HG02870 (cell line): ENCODE data around the gene KCNH2.
"Not testable (repeated sequence)": the region's sequence is repeated elsewhere in the genome, so short reads cannot be mapped to it uniquely, and the experiment has no call there.

Experiments used
- ATAC-seq: cut with Tn5 transposase; IDR thresholded peaks from one replicate; pipeline ENCODE4 v1.9.1; 2021; ENCODE audit warnings: mild to moderate bottlenecking, moderate library complexity; ENCODE audit not compliant: unreplicated experiment

KCNH2 gene

GRCh38 chr7:150978126-150978789 lies at the start of gene KCNH2:
TSS of gene KCNH2 (minus strand) at chr7:150978321. CDS start at chr7:150977913, 408 bp downstream.
- no peak for ATAC-seq

DNA sequence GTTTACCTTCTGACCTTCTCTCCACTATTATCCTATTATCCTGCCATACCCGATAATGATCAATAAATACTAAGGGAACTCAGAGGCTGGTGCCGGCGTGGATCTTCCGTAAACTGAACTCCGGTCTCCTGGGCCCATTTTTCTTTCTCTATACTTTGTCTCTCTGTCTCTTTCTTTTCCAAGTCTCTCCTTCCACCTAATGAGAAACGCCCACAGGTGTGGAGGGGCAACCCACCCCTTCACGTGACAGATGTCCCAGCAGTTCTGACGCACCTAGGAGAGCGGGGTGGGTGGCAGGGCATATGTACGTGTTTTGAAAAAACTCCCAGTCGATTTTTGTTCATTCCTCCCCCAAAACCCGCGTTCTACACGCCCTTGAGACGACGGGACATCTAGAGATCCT lies 49.6 kb upstream of the KCNH2 start:
- ATAC-seq = peak; percentile 1

DNA sequence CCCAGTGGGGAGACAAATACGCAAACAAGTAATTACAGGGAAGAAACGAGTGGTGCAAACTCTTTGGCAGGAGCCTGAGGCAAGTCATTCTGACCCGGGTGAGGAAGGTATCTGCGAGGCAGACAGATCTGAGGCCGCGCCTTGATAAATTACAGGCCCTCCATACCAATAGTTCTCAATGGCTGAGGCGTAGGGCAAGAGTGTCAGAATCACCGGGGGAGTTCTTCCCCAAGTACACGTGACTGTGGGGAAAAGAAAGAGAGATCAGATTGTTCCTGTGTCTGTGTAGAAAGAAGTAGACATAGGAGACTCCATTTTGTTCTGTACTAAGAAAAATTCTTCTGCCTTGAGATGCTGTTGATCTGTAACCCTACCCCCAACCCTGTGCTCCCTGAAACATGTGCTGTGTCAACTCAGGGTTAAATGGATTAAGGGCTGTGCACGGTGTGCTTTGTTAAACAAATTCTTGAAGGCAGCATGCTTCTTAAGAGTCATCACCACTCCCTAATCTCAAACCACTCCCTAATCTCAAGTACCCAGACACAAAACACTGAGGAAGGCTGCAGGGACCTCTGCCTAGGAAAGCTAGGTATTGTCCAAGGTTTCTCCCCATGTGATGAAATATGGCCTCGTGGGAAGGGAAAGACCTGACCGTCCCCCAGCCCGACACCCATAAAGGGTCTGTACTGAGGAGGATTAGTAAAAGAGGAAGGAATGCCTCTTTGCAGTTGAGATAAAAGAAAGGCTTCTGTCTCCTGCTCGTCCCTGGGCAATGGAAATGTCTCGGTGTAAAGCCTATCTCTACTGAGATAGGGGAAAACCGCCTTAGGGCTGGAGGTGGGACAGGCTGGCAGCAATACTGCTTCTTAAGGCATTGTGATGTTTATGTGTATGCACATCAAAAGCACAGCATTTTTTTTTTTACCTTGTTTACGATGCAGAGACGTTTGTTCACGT lies 48.9 kb upstream of the KCNH2 start:
- not testable (repeated sequence) for ATAC-seq

DNA sequence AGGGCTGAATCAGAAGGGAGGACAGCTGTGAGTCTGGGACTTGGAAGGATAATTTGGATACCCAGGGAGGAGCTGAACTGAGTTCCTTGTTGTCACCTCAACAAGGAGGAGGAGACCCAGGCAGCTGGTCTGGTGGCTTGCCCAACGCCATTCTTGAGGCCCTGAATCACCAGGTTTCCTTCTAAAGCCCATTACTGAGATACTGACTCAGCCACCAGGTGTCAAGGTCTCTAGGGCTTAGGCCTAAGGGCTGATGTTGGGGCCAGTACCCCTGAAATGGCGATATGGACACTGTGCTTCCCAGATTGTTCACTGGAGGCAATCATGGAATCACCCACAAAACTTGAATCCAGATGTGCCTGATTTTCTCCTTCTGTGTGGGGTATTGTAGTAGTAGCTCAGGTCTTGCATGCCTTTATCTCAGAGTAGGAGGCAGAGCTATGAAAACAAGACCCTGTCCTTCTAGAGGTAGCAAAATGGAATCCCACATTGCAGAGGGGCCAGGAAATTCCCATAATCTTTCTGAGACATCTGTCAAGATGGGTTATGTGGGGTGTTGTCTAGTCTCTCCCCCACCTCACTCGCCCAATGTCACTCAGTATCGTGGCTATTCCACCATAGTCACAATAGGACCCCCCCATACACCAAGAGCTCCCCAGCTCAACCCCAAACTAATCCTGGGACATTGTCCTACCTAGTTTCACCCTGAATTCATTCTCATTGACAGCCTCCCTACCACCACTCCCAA lies 48.0 kb upstream of the KCNH2 start:
- no peak for ATAC-seq

DNA sequence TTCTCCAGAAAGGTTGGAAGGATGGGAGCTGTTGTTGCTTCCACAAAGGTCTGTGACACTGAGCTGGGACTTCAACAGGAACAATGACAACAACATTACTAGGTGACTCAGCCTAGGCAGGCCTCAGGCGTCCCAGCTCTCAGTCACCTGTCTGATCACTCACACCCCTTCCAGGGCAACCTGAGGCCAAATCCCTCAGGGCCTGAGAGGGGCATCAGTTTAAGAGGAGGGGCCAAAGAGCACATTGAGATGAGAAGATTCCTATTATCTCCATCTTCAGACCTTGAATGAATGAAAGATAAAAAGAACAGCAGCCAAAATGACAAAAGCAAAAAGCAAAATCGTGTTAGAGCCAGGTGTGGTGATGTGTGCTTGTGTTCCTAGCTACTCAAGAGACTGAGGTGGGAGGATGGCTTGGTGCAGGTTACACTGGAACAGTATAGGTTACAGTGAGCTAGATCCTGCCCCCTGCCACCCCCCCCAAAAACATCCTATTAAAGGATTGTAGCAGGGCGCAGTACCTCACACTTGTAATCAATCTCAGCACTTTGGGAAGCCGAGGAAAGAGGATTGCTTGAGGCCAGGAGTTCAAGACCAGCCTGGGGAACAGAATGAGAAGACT lies 46.4 kb upstream of the KCNH2 start, which contains the start of gene ATG9B:
Gene ATG9B (minus strand): TSS at position 60 of the 622 bp plus-strand sequence. CDS start 71 bp downstream, outside the sequence.
- ATAC-seq = no peak

DNA sequence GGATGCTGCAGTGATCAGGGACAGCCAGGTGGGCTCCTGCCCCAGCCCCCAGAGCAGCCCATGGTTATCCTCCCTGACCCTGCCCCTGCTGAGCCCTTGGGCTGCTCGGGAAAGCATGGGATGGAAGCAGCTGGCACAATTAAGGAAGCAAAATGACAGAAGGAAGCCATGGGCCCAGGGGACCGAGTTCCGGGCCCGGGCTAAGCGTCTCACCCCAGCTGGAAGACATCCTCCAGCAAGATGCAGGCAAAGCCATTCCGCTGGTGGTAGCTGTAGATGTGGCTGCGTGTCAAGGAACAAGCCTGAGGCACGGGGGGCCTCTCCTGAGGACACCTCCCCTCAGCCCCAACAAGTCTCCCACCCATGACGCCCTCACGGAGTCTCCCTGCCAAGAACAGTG lies 45.1 kb upstream of the KCNH2 start:
- ATAC-seq = no peak

GRCh38 chr7:151020231-151020630 lies 42.1 kb upstream of the KCNH2 start:
- no peak for ATAC-seq

- no peak for ATAC-seq
Observed at GRCh38 chr7:151019130-151019447, 41.0 kb upstream of the KCNH2 start.

GRCh38 chr7:151018421-151019129 lies 40.5 kb upstream of the KCNH2 start:
- no peak for ATAC-seq

DNA sequence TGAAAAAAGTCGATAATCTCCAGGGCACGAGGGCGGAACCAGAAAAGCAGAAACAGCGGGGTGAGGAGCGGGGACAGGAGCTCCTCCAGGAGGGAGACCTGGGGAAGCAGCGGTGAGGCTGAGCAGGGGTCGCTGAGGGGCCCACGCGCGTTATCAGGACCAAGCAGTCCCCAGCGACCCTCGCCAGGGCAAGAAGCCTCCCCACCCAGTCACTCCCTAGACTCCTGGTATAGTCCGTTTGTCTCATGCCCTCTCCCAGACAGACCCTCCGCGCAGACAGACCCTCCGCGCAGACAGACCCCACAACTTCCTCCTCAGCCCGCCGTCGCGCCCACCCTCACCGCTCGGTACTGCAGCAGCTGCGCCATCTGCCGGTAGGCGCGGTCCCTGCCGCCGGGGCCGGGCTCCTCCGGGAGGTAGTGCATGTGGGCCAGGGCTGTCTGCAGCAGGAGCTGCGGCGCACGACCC lies 39.9 kb upstream of the KCNH2 start:
- peak; percentile 42 for ATAC-seq

GRCh38 chr7:151017370-151017952 lies 39.3 kb upstream of the KCNH2 start:
- ATAC-seq = no peak

DNA sequence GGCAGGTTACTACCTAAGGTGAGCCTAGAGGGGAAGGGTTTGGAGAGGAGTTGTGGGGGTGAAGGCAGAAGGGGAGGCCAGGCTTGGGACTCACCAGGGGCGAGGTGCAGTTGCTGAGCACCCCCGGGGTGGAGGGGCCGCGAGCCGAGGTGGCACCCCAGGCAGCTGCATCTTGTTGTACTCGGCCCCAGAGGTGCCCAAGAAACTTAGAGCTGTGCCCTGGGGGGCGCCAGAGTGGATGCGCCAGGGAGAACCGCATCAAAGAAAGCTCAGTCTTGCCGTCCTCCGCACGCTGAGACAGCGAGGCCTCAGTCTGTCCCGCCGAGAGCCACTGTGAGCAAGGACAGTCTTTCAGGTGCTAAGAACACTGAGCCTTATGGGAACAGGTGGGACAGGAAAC lies 38.8 kb upstream of the KCNH2 start:
- no peak for ATAC-seq

DNA sequence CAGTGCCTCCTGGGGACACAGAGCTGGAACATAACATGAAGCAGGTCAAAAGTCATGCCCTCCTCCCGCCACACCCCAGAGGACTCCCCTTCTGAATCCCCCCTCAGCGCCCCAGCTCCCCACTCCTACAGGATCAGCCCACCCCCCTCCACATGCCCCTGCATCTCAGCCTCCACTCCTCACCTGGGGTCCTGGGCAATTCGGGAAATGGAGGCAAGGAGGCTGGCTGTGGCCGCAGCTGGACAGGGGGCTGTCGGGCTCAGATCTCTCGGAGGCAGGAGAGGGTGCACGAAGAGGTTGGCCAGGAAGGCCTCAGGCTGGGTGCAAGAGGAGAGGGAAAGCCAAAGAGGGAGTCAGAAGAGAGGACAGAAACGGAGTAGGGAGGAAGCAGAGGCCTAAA lies 38.4 kb upstream of the KCNH2 start:
- ATAC-seq = no peak

DNA sequence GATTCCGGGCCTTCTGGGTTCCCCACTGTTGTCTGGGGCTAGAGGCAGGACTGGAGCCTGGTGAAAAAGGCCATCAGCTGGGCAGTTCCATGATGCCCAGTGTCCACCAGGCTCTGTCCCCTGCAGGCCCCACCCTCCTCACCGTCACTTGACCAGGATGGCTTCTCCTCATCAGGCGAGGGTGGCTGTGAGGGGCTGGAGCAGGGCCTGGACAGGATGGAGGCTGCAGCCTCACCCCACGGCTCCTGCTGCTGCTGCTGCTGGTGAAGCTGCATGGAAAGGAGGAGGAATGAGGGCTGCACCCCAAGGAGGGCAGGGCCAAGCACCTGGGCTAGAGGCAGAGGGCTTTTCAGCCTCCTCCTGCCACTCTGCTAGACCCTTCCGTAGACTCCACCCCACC lies 37.8 kb upstream of the KCNH2 start:
- ATAC-seq = no peak

DNA sequence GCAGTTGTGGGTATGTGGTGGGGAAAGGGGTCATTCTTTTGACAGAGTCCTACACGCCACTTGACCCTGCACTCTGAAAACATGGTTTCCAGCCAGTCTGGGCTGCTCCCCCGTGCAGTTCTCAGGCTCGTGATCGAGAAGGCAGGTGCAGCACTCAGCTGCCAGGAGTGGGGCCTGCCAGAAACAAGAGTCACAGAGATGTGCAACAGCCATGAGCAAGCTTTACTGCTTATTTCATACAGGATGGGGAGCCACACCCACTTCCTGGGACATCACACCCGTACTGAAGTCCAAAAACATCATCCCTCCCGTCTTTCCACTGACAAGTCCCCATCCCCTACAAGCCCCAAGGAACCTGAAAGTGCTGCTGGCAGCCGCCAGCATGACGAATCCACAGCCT lies 36.8 kb upstream of the KCNH2 start:
- no peak for ATAC-seq

- no peak for ATAC-seq
Observed at GRCh38 chr7:151013733-151014497, 35.8 kb upstream of the KCNH2 start.

DNA sequence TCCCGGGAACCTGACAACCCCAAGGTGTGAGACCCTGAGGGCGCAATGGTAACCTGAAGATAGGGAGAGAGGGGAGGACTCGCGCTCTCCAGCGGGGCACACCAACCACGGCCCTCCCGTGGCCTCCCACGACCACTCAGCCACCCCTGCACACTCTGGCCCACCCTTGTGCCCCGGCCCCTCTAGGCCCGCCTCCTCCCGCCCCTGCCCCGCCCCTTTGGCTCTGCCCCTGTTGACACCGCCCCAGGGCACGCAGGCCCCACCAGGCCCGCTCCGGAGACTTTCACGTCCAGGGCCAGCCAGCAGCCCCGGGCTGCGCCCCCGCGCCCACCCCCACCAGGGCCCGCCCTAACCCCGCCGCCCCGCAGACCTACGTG lies 35.2 kb upstream of the KCNH2 start:
- no peak for ATAC-seq

DNA sequence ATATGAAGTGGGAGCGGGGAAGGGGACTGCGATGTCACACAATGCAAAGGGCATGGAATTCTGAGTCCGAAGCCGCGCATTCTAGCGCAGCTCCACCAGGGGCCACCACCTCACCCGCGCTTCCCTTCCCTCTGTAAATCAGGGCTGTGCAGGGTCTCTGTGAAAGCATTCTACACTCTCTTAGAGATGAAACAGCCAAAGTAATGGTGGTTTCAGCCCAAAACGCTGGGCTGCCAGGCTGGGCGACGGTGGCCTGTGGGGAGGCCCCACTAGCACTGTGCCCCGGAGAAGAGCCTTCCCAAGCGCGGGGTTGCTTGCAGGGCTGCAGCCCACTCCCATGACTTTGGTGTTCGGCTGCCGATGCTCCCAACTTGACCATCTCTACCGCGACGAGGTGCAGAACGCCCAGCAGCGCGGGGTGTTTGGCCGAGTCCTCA lies 34.8 kb upstream of the KCNH2 start:
- ATAC-seq = no peak

- no peak for ATAC-seq
Observed at GRCh38 chr7:151012031-151012692, 34.0 kb upstream of the KCNH2 start.
